HG03060 (cell line): Measurements from ENCODE around the gene PTPN6.
A peak's percentile ranks its signal among the peaks of the same experiment; 100 is the strongest.

Source experiments
- ATAC-seq: cut with Tn5 transposase; IDR thresholded peaks from one replicate; pipeline ENCODE4 v1.9.1; 2021; ENCODE audit warnings: low read depth, moderate number of reproducible peaks; ENCODE audit not compliant: unreplicated experiment

PTPN6 gene

DNA sequence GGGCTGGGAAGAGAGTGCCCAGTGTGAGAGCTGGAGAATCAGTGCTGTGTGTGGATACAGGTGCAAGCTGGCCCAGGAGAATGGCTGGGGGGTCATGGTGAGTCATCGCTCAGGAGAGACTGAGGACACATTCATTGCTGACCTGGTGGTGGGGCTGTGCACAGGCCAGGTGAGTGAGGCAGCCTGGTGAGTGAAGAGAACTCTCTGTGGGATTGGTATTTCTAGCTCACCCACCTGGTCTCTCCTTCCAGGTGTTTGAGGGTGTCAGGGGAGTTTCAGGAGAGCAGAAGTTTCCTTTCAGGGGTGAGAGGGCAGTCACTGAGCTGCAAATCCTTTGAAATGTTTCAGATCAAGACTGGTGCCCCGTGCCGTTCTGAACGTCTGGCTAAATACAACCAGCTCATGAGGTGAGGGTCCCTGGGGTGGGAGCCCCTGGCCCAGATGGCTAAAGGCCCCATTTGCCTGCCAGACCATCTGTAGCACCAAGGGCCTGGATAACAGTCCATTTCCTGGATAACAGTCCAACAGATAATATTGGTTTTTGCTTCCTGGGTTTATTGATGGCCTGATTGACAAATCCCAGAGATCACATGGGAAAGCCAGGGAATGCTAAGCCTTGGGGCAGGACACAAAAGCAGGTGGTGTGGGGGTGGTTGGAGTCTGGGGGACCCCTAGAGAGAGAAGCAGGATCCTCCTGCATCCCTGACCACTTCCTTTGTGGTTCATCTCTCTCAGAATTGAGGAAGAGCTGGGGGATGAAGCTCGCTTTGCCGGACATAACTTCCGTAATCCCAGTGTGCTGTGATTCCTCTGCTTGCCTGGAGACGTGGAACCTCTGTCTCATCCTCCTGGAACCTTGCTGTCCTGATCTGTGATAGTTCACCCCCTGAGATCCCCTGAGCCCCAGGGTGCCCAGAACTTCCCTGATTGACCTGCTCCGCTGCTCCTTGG lies 28.9 kb upstream of the PTPN6 start:
- no peak for ATAC-seq

DNA sequence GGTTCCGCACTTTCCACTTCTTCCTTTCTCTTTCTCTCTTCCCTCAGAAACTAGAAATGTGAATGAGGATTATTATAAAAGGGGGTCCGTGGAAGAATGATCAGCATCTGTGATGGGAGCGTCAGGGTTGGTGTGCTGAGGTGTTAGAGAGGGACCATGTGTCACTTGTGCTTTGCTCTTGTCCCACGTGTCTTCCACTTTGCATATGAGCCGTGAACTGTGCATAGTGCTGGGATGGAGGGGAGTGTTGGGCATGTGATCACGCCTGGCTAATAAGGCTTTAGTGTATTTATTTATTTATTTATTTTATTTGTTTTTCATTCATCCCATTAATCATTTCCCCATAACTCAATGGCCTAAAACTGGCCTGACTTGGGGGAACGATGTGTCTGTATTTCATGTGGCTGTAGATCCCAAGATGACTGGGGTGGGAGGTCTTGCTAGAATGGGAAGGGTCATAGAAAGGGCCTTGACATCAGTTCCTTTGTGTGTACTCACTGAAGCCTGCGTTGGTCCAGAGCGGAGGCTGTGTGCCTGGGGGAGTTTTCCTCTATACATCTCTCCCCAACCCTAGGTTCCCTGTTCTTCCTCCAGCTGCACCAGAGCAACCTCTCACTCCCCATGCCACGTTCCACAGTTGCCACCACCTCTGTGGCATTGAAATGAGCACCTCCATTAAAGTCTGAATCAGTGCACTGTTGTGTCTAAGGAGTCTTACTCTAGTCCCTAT lies 28.0 kb upstream of the PTPN6 start:
- ATAC-seq, result no peak

DNA sequence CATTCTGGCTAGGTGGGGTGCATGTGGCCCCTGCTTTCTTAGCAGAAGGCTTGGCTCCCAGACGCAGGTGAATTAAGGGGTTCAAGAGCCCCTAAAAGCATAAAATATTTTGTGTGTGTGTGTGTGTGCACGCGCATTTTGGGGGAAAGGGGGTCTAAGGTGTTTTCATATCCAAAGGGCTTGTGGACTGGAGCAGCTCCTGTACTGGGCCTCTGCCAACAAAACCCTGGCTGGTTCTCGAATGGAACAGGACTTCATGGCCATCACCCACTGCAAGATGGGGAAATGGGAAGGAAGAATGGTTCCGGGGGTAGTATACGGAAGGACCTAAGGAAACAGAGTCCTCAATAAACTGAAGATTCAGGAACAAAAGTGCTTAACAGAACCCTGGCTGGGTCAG lies 27.3 kb upstream of the PTPN6 start:
- ATAC-seq, result no peak

DNA sequence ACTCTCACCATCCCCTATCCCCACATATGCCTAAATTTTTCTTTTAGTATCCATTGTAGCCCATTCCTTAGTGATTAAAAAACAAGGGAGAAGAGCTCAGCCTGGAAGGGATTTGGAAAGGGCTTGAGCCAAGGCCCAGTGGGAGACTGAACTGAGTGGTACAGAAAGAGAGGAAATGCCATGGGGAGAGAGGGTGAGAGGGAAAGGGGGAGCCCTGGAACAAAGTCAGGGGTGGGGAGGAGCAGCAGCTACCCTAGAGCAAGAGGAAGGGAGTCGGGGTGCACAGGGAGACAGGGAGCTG lies 26.0 kb upstream of the PTPN6 start:
- no peak for ATAC-seq

DNA sequence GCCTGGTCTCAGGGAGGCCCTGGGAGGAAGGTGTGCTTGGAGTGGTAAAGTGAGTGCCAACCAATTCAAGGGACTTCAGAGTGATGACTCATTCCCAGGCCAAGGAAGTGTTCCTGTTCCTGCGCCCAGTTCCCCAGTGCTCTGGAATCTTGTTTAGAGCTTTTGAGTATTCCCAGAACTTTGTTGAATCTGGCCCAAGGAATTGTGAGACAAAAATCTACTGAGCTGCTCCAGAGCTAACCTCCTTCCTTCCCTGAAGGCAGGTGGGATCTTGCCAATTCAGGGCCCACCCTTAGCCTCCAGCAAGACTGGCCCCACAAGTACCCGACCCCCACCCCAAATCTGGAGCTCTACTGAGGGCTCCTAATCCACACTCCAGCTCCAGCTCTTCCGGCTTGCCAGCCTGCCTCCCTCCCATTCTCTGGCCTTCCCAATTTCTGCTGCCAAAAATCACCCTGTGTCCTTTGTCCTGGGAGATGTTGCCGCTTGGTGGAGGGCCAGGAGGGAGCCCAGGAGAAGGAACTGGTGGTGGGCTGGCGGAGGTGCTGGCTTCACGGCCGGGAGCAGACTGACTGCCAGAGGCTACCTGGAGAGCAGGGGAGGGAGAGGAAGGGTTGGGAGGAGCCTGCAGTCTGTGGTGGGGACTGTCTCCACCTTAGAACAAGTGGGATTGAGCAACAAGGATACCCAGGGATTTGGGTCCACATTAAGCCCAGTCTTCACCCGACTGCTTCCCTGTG lies 25.4 kb upstream of the PTPN6 start:
- no peak for ATAC-seq

DNA sequence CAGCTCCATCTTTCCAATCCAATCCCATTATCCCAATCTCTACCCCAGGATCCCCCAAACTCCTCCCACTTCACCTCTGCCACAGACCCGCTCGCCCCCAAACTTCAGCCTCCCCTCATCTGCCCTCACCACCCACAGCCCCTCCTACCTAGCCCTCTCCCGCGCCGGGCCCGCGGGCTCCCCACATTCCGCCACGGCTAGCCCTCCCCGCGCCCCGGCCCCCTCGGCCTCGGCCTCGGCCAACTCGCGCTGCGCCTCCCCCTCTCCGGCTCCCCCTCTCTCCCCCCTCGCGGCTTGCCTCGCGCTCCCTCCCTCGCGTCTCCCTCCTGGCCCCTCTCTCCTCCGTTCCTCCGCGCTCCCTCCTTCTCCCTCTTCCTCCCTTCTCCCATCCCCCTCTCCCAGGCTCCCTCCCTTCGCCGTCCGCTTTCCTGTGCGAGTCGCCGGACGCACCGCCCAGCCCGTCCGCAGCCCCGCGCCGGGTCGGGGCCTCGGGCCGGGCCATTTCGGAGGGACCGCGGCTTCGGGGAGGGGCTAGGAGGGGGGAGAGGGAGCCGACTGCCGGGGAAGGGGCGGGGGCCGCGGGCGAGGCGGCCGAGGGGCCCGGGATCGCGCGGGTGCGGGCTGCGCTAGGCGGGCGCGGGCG lies 23.7 kb upstream of the PTPN6 start, which contains the start of gene ATN1:
Gene ATN1 (plus strand): TSS at position 581 of the 643 bp plus-strand sequence. CDS start 6,043 bp downstream, outside the sequence.
- no peak for ATAC-seq

DNA sequence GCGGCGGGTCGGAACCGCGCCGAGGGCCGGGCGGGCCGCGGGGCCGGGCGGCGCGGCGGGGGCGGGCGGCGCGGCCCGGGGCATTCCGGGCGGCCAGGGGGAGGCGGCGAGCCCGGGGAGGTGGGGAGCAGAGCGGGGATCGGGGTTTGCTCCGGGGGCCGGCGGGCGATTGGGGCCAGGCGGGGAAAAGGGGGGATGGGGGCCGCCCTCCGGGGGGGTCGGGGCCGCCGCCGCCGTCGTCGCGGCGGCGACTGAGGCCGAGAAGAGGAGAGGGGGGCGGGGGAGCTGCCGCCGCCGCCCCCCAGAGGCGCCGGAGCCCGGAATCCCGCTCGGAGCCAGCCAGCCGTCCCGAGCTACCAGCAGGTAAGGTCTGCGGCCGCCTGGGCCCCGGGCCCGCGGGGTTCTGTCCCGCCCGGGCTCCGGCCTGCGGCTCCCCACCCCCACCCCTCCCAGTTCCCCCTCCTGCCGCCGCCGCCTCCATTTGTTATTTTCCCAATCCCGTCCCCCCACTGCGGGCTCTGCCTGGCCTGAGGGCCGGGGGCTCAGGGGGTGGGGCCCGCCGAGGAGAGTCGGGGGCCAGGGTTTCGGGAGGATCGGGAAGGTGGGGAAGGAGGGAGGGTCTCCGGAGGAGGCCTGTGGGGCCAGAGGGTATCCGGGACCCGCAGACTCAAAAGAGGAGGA lies 23.0 kb upstream of the PTPN6 start:
- ATAC-seq, result no peak

DNA sequence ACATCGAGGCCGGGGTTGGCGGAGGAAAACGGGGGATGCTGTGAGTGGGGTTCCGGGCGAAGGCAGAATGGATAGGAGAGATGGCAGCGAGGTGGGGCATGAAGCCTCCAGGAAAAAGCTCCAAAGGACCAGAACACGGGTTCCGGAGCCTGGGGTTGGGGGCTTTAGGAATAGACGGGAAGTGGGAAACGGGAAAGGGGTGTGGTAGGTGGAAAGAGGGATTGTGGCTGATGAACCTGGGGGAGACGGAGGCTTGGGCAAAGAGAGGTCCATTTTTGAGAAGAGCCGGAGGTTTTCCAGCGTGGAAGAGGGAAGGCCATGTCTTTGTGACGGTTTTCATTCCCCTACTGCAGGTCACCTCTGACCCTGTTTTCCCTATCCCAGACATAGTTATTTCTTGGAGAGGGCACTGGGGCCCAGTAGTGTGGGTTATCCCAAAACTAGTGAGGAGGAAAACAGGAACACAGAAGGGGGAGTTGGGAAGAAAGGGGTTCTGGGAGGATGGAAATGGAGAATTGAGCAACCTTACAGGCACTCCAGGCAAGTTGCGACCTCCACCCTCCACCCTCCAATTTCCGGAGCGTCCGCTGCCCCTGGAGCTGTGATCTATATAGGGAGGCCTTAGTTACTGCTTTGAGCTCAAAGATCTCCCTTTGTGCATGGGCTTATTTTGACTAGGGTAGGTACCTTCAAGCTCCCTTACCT lies 22.3 kb upstream of the PTPN6 start:
- no peak for ATAC-seq

DNA sequence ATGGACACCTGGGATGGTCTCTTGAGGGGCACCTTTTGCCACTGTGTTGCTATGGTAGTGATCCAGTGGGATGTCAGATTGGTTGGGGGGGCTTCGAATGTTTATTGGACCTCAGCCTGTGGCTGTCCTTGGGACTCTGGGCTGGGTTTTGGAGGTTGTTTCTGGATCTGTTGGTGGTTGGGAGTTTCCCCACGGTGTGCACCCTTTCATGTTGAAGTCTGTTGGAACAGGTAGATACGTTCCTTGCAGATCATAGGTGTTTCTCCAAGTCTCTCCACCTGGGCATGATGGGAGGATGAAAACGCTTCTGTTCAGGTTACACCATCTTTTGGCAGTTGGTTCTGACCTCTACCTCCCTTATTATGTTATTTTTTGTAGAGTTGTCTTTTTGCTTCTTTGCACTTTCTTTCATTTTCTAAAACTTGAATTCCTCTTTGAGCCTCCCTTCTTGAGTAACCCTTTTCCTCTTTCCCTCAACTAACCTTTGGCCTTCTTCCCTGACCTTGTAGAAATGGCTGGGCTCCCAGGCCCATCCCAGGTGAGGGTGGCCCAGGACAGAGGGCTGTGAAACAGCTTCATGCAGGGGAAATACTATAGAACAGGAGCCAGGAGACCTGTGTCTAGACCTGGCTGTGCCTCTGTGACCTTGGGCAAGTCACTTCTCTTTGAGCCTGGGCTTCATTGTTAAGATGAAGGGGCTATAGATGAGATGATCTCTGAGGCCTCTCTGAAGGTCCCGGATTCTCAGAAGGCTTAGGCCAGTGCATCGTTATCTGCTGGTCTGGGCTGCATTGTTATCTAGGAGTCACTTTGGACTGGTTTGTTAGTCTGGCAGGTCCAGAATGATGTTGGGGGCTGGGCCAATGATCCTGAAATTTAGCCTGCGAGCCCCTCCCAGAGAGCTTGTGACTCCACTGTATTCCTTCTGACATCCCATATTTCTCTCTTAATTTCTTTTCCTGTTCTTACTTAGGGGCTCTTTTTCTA lies 21.4 kb upstream of the PTPN6 start:
- no peak for ATAC-seq

DNA sequence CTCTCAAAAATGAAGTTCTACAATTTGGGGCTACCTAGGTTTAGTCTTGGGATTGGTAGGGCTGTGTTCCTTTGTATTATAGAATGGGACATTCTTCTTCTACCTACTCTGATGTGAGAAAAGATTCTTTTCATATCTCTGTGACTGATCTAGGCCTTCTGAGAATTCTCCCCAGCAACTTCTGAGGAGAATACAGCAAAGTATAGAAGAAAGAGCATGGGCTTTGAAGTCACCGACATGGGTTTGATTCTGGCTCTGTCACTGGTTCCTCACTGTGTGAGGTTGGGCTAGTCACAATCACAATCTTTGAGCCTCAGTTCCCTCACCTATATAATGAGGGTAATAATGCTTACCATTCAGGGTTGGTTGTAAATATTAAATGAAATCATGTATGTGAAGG lies 18.4 kb upstream of the PTPN6 start:
- ATAC-seq, result no peak

DNA sequence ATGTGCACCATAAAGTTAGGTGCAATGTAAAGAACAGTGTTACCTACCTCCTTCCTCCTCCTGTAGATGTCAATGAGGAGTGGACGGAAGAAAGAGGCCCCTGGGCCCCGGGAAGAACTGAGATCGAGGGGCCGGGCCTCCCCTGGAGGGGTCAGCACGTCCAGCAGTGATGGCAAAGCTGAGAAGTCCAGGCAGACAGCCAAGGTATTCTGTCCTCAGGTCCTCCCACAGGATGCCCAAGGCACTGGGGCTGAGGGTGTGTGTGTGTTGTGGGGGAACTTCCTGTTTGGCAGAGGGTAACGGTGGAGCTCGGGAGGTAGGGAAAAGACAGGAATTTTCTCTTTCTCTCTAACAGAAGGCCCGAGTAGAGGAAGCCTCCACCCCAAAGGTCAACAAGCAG lies 17.0 kb upstream of the PTPN6 start:
- ATAC-seq, result no peak

DNA sequence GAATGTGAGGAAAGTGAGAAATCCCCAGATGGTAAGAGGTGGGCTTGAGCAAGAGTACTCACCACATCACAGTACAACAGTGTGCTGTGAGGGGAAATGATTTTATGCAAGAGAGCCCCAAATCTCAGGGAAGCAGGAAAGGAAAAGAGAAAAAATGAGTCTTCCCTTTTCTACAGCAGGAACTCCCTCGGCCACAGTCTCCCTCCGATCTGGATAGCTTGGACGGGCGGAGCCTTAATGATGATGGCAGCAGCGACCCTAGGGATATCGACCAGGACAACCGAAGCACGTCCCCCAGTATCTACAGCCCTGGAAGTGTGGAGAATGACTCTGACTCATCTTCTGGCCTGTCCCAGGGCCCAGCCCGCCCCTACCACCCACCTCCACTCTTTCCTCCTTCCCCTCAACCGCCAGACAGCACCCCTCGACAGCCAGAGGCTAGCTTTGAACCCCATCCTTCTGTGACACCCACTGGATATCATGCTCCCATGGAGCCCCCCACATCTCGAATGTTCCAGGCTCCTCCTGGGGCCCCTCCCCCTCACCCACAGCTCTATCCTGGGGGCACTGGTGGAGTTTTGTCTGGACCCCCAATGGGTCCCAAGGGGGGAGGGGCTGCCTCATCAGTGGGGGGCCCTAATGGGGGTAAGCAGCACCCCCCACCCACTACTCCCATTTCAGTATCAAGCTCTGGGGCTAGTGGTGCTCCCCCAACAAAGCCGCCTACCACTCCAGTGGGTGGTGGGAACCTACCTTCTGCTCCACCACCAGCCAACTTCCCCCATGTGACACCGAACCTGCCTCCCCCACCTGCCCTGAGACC lies 15.6 kb upstream of the PTPN6 start:
- no peak for ATAC-seq

DNA sequence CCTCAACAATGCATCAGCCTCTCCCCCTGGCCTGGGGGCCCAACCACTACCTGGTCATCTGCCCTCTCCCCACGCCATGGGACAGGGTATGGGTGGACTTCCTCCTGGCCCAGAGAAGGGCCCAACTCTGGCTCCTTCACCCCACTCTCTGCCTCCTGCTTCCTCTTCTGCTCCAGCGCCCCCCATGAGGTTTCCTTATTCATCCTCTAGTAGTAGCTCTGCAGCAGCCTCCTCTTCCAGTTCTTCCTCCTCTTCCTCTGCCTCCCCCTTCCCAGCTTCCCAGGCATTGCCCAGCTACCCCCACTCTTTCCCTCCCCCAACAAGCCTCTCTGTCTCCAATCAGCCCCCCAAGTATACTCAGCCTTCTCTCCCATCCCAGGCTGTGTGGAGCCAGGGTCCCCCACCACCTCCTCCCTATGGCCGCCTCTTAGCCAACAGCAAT lies 14.9 kb upstream of the PTPN6 start:
- no peak for ATAC-seq

DNA sequence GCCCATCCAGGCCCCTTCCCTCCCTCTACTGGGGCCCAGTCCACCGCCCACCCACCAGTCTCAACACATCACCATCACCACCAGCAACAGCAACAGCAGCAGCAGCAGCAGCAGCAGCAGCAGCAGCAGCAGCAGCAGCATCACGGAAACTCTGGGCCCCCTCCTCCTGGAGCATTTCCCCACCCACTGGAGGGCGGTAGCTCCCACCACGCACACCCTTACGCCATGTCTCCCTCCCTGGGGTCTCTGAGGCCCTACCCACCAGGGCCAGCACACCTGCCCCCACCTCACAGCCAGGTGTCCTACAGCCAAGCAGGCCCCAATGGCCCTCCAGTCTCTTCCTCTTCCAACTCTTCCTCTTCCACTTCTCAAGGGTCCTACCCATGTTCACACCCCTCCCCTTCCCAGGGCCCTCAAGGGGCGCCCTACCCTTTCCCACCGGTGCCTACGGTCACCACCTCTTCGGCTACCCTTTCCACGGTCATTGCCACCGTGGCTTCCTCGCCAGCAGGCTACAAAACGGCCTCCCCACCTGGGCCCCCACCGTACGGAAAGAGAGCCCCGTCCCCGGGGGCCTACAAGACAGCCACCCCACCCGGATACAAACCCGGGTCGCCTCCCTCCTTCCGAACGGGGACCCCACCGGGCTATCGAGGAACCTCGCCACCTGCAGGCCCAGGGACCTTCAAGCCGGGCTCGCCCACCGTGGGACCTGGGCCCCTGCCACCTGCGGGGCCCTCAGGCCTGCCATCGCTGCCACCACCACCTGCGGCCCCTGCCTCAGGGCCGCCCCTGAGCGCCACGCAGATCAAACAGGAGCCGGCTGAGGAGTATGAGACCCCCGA lies 14.3 kb upstream of the PTPN6 start:
- ATAC-seq, result no peak

DNA sequence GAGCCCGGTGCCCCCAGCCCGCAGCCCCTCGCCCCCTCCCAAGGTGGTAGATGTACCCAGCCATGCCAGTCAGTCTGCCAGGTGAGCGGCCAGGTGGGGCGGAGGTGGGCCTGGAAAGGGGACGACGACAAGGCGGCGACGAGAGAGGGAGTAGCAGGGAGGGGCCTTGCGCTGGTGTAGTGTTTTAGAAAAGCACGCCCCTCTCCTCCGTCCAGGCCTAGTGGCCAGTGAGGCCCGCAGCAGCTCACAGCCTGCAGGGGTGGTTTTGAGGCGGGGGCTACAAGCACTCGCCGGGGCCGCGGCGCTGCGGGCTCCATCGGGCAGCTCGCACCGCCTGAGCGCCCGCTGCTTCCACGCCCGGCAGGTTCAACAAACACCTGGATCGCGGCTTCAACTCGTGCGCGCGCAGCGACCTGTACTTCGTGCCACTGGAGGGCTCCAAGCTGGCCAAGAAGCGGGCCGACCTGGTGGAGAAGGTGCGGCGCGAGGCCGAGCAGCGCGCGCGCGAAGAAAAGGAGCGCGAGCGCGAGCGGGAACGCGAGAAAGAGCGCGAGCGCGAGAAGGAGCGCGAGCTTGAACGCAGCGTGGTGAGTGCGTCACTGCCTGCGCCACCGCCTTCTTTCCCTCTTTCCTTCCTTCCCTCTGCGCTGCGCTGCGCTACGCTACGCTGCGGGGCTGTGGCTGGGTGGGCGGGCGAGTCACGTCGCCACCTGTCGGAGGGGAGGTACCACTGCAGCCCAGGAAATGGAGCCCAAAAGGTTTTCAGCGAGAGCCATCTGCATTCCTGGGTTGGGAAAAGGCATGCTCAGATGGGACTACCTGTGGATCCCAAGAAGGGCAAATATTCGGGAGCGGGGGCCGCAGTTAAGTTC lies 13.4 kb upstream of the PTPN6 start:
- peak; percentile 84 for ATAC-seq
